Mesenchymal stem cell (in vitro differentiated cells and primary cell): ENCODE measurements around the gene FBXO2.

Source experiments
- DNase-seq: peaks from one replicate; pipeline ENCODE4 v3.0.0-alpha.2; 2013
- H2AFZ ChIP-seq: one replicate; pipeline ENCODE4 v1.6.1; 2013; ENCODE audit warnings: low read depth, mild to moderate bottlenecking, control low read depth, inconsistent platforms, low read length, moderate library complexity
- H2AK5ac ChIP-seq: 2 replicates; pipeline ENCODE4 v1.6.1; 2013; ENCODE audit warnings: low read length, moderate library complexity, mild to moderate bottlenecking, inconsistent platforms; ENCODE audit not compliant: severe bottlenecking
- H2BK120ac ChIP-seq: one replicate; pipeline ENCODE4 v1.6.1; 2013; ENCODE audit warnings: low read depth, mild to moderate bottlenecking, inconsistent platforms, low read length, moderate library complexity
- H2BK12ac ChIP-seq, 2 experiments: one replicate each; pipeline ENCODE4 v1.6.1; 2013; ENCODE audit warnings: inconsistent platforms in 2 of 2, low read length in 2 of 2, mild to moderate bottlenecking in 2 of 2, moderate library complexity in 2 of 2, control low read depth in 1 of 2
- H2BK15ac ChIP-seq: one replicate; pipeline ENCODE4 v1.6.1; 2013; ENCODE audit warnings: mild to moderate bottlenecking, low read depth, inconsistent platforms; ENCODE audit not compliant: poor library complexity, severe bottlenecking
- H2BK5ac ChIP-seq: 2 replicates; pipeline ENCODE4 v1.6.1; 2013; ENCODE audit warnings: low read depth, mild to moderate bottlenecking, low read length, control low read depth, inconsistent platforms; ENCODE audit not compliant: poor library complexity, severe bottlenecking
- H3K14ac ChIP-seq, 2 experiments: one replicate each; pipeline ENCODE4 v1.6.1; 2013; ENCODE audit warnings: inconsistent platforms in 2 of 2, low read length in 2 of 2, control low read depth in 1 of 2, mild to moderate bottlenecking in 1 of 2, moderate library complexity in 1 of 2
- H3K18ac ChIP-seq, 2 experiments: one replicate each; pipeline ENCODE4 v1.6.1; 2013; ENCODE audit warnings: inconsistent platforms in 2 of 2, low read length in 2 of 2, control low read depth in 1 of 2, low read depth in 1 of 2, mild to moderate bottlenecking in 1 of 2
- H3K23ac ChIP-seq, 2 experiments: one replicate each; pipeline ENCODE4 v1.6.1; 2013; ENCODE audit warnings: inconsistent platforms in 2 of 2, low read length in 2 of 2, mild to moderate bottlenecking in 2 of 2, moderate library complexity in 2 of 2, control low read depth in 1 of 2
- H3K27ac ChIP-seq: 2 replicates; pipeline ENCODE4 v1.5.1; 2013; ENCODE audit warnings: mild to moderate bottlenecking, moderate library complexity, low read length, control low read depth, inconsistent platforms; ENCODE audit not compliant: poor library complexity, severe bottlenecking
- H3K27me3 ChIP-seq, 2 experiments: 2 replicates each; pipeline versions ENCODE4 v1.6.1 to v1.7.0; 2013; ENCODE audit warnings: low read length in 2 of 2, mild to moderate bottlenecking in 2 of 2, moderate library complexity in 2 of 2, control low read depth in 1 of 2, inconsistent platforms in 1 of 2; ENCODE audit not compliant: control insufficient read depth in 1 of 2, insufficient read depth in 1 of 2
- H3K36me3 ChIP-seq, 2 experiments: 2 replicates each; pipeline versions ENCODE4 v1.6.1 to v1.7.0; 2013; ENCODE audit warnings: low read length in 2 of 2, control low read depth in 1 of 2, inconsistent platforms in 1 of 2, low read depth in 1 of 2, mild to moderate bottlenecking in 1 of 2; ENCODE audit not compliant: insufficient read depth in 2 of 2, control insufficient read depth in 1 of 2
- H3K4ac ChIP-seq, 2 experiments: one replicate each; pipeline ENCODE4 v1.6.1; 2013; ENCODE audit warnings: inconsistent platforms in 2 of 2, low read length in 2 of 2, mild to moderate bottlenecking in 2 of 2, moderate library complexity in 2 of 2, control low read depth in 1 of 2, low read depth in 1 of 2
- H3K4me1 ChIP-seq: 2 replicates; pipeline ENCODE4 v1.6.1; 2013; ENCODE audit warnings: low read depth, low read length, control low read depth; ENCODE audit not compliant: control insufficient read depth, insufficient read depth
- H3K4me2 ChIP-seq: 2 replicates; pipeline ENCODE4 v1.6.1; 2013; ENCODE audit warnings: low read length, mild to moderate bottlenecking, inconsistent platforms; ENCODE audit not compliant: poor library complexity, severe bottlenecking
- H3K4me3 ChIP-seq, 2 experiments: 2 replicates each; pipeline versions ENCODE4 v1.5.1 to v1.7.0; 2013; ENCODE audit warnings: low read length in 2 of 2, mild to moderate bottlenecking in 2 of 2, control low read depth in 1 of 2, low read depth in 1 of 2; ENCODE audit not compliant: insufficient read depth in 1 of 2
- H3K79me1 ChIP-seq: replicated peaks from 2 replicates; pipeline ENCODE4 v1.6.1; 2013; ENCODE audit warnings: mild to moderate bottlenecking, control low read depth, low read length, inconsistent platforms; ENCODE audit not compliant: poor library complexity, severe bottlenecking
- H3K9ac ChIP-seq: 2 replicates; pipeline ENCODE4 v1.7.0; 2013; ENCODE audit warnings: mild to moderate bottlenecking, low read length, moderate library complexity
- H3K9me3 ChIP-seq: 2 replicates; pipeline ENCODE4 v1.7.0; 2013; ENCODE audit warnings: mild to moderate bottlenecking, low read length; ENCODE audit not compliant: control insufficient read depth
- H4K8ac ChIP-seq: one replicate; pipeline ENCODE4 v1.6.1; 2013; ENCODE audit warnings: inconsistent platforms, mild to moderate bottlenecking, low read length, moderate library complexity
- H4K91ac ChIP-seq: one replicate; pipeline ENCODE4 v1.6.1; 2013; ENCODE audit warnings: mild to moderate bottlenecking, low read length, inconsistent platforms
- WGBS: methylation state at CpG from one replicate; pipeline ENCODE4 v1.1.7; 2013; ENCODE audit warnings: mixed read lengths; 5-methylcytosine and 5-hydroxymethylcytosine counted together

Gene FBXO2

DNA sequence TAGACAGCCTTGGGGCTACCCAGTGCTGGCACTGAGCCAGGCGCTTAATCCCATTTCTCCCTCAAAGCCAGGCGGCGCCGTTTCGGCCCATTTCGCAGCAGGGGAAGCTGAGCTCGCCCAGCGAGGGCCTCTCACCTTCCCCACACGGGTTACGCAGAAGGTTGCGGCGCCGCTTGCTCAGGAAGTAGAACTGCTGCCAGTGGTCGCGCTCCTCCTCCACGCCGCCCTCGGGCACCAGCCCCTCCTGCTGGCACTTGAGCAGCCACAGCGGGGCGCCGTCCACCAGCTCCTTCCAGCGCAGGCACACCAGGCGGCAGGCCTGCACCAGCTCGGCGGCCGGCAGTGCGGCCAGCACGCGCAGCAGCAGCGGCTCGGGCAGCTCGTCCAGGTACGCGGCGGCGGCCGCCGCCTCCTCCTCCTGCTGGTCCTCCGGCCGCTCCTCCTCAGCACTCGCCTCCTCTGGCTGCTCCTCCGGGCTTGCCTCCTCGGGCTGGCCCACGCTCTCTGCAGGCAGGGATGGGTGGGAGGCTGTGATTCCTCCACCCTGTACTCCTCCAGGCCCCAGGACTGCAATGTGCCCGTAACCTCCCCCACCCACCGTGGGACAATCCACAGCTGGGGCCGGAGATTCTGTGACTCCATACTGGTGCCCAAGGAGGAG lies 3.8 kb downstream of the FBXO2 start:
- peaks cover 32% of the 10 kb centered on the region for H3K4me1 ChIP-seq
- no peak overlapping the region for H3K23ac ChIP-seq
- no peak overlapping the region for H3K9ac ChIP-seq
- H3K4me2 ChIP-seq, result peak overlapping the region; percentile 61
- peak overlapping the region; percentile 20 for H4K8ac ChIP-seq
- H3K36me3 ChIP-seq, result peaks cover 0 to 8% of the 10 kb centered on the region in 2 experiments
- H3K9me3 ChIP-seq, result no peaks in the 10 kb centered on the region
- H2BK120ac ChIP-seq, result no peak overlapping the region
- peak overlapping the region; percentile 32 for H2AFZ ChIP-seq
- no peak overlapping the region for H3K27ac ChIP-seq
- H3K4ac ChIP-seq, result no peak overlapping the region
- H2BK12ac ChIP-seq, result no peak overlapping the region
- H2BK15ac ChIP-seq, result no peak overlapping the region
- H2AK5ac ChIP-seq, result no peak overlapping the region
- H3K27me3 ChIP-seq, result peaks cover 11 to 55% of the 10 kb centered on the region in 2 experiments
- 6% methylated on average over 44 of the region's 47 CpGs for WGBS
- peaks cover 5% of the 10 kb centered on the region for H3K79me1 ChIP-seq
- no peak overlapping the region for H2BK5ac ChIP-seq
- H3K4me3 ChIP-seq, result peak overlapping the region; percentile 16 to 51
- DNase-seq, result peak; percentile 67
- peak overlapping the region; percentile 35 for H4K91ac ChIP-seq
- H3K18ac ChIP-seq, result no peak overlapping the region
- peak overlapping the region in 1 of 2 experiments; percentile 62 for H3K14ac ChIP-seq

DNA sequence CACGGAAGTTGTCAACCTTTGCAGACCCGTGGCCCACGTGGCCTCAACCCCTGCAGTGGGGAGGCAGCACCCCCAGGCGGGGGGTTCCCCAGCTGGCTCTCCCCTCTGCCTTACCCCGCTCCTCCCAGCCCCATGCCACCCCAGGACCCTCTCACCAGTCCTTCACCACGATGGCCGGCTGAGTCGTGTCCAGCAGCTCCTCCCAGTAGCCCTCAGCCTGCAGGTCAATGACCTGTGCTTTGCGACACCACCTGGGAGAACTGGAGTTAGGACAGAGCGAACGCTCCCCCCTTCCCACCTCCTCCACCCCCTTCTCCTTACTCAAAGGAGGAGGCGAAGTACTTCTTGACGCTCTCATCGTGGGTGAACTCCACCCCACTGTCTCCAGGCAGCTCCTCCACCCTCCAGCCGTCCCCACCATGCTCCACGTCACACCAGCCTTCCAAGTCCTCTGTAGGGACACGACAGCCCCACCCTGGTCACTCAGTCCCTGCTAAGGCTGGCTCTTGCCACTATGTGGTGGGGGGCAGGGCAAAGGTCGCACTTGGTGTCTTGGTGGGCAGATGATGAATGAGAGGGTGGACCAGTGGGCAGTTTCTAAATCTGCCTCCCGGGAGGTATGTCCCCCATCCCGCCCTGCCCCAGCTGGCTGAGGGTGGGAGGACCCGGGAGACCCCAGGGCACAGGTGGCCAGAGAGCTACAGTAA lies 4.5 kb downstream of the FBXO2 start:
- WGBS, result 76% methylated on average over 21 of the region's 21 CpGs
- peaks cover 28% of the 10 kb centered on the region for H3K4me1 ChIP-seq
- no peak overlapping the region for H3K4ac ChIP-seq
- H2BK15ac ChIP-seq, result no peak overlapping the region
- H3K23ac ChIP-seq, result no peak overlapping the region
- H2AFZ ChIP-seq, result no peak overlapping the region
- H3K36me3 ChIP-seq, result peaks cover 0 to 8% of the 10 kb centered on the region in 2 experiments
- H3K14ac ChIP-seq, result no peak overlapping the region
- H3K79me1 ChIP-seq, result no peaks in the 10 kb centered on the region
- H3K18ac ChIP-seq, result no peak overlapping the region
- no peak for DNase-seq
- peak overlapping the region; percentile 61 for H3K4me2 ChIP-seq
- no peak overlapping the region for H2AK5ac ChIP-seq
- peak overlapping the region in 1 of 2 experiments; percentile 51 for H3K4me3 ChIP-seq
- H3K9me3 ChIP-seq, result no peaks in the 10 kb centered on the region
- H3K27ac ChIP-seq, result no peak overlapping the region
- no peak overlapping the region for H3K9ac ChIP-seq
- H2BK5ac ChIP-seq, result no peak overlapping the region
- peaks cover 11 to 55% of the 10 kb centered on the region in 2 experiments for H3K27me3 ChIP-seq
- H4K8ac ChIP-seq, result peak overlapping the region; percentile 32
- H2BK120ac ChIP-seq, result no peak overlapping the region
- H2BK12ac ChIP-seq, result no peak overlapping the region
- H4K91ac ChIP-seq, result peak overlapping the region; percentile 29

- no peak overlapping the region for H2BK5ac ChIP-seq
- no peak overlapping the region for H3K23ac ChIP-seq
- H4K91ac ChIP-seq, result no peak overlapping the region
- H3K9me3 ChIP-seq, result no peaks in the 10 kb centered on the region
- H3K9ac ChIP-seq, result no peak overlapping the region
- no peak overlapping the region for H2BK12ac ChIP-seq
- no peak overlapping the region for H2AK5ac ChIP-seq
- peaks cover 0 to 8% of the 10 kb centered on the region in 2 experiments for H3K36me3 ChIP-seq
- 52% methylated on average over 8 of the region's 9 CpGs for WGBS
- H3K4me3 ChIP-seq, result no peak overlapping the region
- no peak overlapping the region for H3K18ac ChIP-seq
- no peak overlapping the region for H2BK120ac ChIP-seq
- no peak overlapping the region for H2BK15ac ChIP-seq
- no peak overlapping the region for H2AFZ ChIP-seq
- no peak overlapping the region for H3K4ac ChIP-seq
- DNase-seq, result no peak
- no peak overlapping the region for H3K14ac ChIP-seq
- no peak overlapping the region for H3K4me2 ChIP-seq
- H3K79me1 ChIP-seq, result no peaks in the 10 kb centered on the region
- no peak overlapping the region for H4K8ac ChIP-seq
- no peak overlapping the region for H3K27ac ChIP-seq
- peaks cover 11 to 55% of the 10 kb centered on the region in 2 experiments for H3K27me3 ChIP-seq
- peaks cover 28% of the 10 kb centered on the region for H3K4me1 ChIP-seq
These were observed 5.0 kb downstream of the FBXO2 start for GRCh38 chr1:11649237-11649623.

DNA sequence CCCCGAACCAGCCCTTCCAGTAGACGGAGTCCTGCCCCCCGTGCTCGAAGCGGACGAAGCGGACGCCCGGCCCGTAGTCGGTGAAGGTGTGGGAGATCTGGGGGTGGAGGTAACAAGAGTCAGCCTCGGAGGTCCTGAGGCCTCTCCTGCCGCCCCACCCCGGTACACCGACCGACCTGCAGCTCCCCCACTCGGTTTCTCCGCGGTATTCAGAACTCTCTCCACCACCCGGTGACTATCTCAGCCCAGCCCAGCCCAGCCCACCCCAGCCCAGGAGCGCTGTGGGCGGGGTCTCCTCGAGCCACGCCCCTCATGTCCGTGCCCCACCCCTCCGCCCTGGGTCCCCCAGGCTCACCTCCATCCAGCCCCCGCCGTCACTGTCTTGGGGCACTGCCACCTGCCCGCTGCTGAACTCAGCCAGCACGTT lies 5.5 kb downstream of the FBXO2 start:
- Histone ChIP-seq H2AFZ (no peak overlapping the region), H2BK15ac (no peak overlapping the region), H3K23ac (no peak overlapping the region), H3K36me3 (peaks cover 0 to 8% of the 10 kb centered on the region in 2 experiments), H2BK12ac (no peak overlapping the region), H3K4me2 (no peak overlapping the region), H3K79me1 (no peaks in the 10 kb centered on the region), H2BK120ac (no peak overlapping the region), H2BK5ac (no peak overlapping the region), H4K8ac (no peak overlapping the region), H3K9ac (no peak overlapping the region), H4K91ac (no peak overlapping the region), H3K9me3 (no peaks in the 10 kb centered on the region), H3K4me3 (no peak overlapping the region), H3K4me1 (peaks cover 24% of the 10 kb centered on the region), H3K14ac (no peak overlapping the region), H3K4ac (no peak overlapping the region), H3K27ac (no peak overlapping the region), H3K27me3 (peaks cover 11 to 55% of the 10 kb centered on the region in 2 experiments), H3K18ac (no peak overlapping the region), H2AK5ac (no peak overlapping the region)
- WGBS, result 33% methylated on average over 20 of the region's 30 CpGs
- no peak for DNase-seq
